Measurements from ENCODE around the gene CDK4. TPM values are rescaled to one million over a fixed set of nuclear protein-coding genes. Genes with fewer than 3 reads are reported as not detected.

Gene CDK4
- total RNA-seq, 1 experiment from 2014 or later = 232 TPM

- DNase-seq (ENCODE audit: low read depth) = peak; percentile 36
Observed at GRCh38 chr12:57756406-57757341, 4.6 kb upstream of the CDK4 start.

GRCh38 chr12:57755454-57756372 is 3.6 kb upstream of the CDK4 start:
- DNase-seq (ENCODE audit: low read depth) = no peak

- DNase-seq (ENCODE audit: low read depth) = no peak
Observed at GRCh38 chr12:57755194-57755453, 3.0 kb upstream of the CDK4 start.

GRCh38 chr12:57754411-57755193 is 2.5 kb upstream of the CDK4 start, which contains the start of gene MARCHF9:
TSS of gene MARCHF9 (plus strand) at chr12:57755103. CDS start at chr12:57755529, 426 bp downstream.
- DNase-seq (ENCODE audit: low read depth) = no peak

DNA sequence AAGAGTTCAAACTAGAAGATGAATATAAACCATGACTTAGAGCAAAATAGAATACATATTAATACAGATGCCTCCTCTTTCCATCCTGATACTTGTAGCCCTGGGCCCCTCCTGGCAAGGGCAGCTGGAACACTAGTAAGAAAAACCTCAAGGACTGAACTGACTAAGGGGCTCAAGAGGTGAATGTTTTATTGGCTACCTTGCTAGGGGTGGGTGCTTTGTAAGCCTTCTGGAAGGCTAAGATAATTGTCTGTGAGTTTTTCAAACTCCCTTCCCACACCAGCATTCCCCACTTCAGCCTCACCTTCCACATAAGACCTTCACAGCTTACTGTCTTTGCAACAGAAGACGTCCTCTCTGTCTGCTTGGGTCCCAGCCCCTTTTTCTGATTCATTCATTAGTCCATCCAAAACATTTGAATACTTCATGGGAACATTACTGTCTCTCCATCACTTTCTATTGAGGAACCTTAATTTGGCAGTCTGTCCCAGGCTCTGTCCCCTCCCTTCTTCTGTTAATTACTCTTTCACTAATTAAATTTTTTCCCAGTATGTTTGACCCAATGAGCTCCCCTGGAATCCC is 1.7 kb upstream of the CDK4 start:
- no peak for DNase-seq (ENCODE audit: low read depth)

GRCh38 chr12:57752668-57753000 is 524 bp upstream of the CDK4 start:
- DNase-seq (ENCODE audit: low read depth) = no peak

DNA sequence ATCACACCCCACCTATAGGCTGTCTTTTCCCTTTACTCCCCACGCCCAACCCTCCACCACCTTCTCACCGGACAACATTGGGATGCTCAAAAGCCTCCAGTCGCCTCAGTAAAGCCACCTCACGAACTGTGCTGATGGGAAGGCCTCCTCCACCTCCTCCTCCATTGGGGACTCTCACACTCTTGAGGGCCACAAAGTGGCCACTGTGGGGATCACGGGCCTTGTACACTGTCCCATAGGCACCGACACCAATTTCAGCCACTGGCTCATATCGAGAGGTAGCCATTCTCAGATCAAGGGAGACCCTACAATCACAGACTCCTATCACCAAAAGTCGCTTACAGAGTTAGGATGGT is 700 bp downstream of the CDK4 start:
- DNase-seq (ENCODE audit: low read depth) = no peak

- DNase-seq (ENCODE audit: low read depth) = no peak
Observed at GRCh38 chr12:57750561-57751431, 1.3 kb downstream of the CDK4 start.

GRCh38 chr12:57749061-57749460 is 3.0 kb downstream of the CDK4 start:
- no peak for DNase-seq (ENCODE audit: low read depth)

- no peak for DNase-seq (ENCODE audit: low read depth)
Observed at GRCh38 chr12:57746025-57746424, 6.1 kb downstream of the CDK4 start.

GRCh38 chr12:57745485-57745881 is 6.6 kb downstream of the CDK4 start:
- DNase-seq (ENCODE audit: low read depth) = no peak

- peak; percentile 98 for DNase-seq (ENCODE audit: low read depth)
Observed at GRCh38 chr12:57744777-57745484, 7.2 kb downstream of the CDK4 start, which contains the start of gene TSPAN31. TSS of gene TSPAN31 (plus strand) at chr12:57745039. CDS start at chr12:57745155, 116 bp downstream.

DNA sequence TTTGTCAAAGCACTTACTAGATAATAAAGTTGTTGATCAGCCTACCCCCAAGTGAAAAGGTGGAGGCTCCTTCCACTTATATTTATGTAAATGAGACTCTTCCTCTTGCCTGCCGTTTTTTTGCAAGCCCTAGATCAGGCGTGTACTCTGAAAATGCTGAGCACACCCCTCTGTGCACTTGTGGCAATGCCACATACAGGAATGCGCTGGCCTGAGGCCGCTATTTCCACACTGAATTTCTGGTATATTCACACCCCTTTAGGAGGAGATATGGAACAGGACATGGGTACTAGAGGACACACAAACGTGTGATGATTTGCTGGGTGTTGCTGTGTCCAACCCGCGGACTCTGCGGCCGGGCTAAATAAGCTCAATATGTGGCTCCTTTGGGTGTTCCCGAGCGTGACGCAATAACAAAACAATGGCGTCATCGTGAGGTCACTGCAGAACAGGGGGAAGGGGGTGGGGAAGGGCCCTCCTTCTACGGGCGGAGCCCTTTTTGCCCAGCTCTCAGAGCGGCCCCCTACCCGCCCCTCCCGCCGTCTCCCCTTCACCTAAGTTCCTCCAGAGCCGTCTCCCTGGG is 7.8 kb downstream of the CDK4 start:
- DNase-seq (ENCODE audit: low read depth) = no peak

- DNase-seq (ENCODE audit: low read depth) = no peak
Observed at GRCh38 chr12:57743769-57744168, 8.3 kb downstream of the CDK4 start.

- no peak for DNase-seq (ENCODE audit: low read depth)
Observed at GRCh38 chr12:57741844-57742738, 10.0 kb downstream of the CDK4 start.

DNA sequence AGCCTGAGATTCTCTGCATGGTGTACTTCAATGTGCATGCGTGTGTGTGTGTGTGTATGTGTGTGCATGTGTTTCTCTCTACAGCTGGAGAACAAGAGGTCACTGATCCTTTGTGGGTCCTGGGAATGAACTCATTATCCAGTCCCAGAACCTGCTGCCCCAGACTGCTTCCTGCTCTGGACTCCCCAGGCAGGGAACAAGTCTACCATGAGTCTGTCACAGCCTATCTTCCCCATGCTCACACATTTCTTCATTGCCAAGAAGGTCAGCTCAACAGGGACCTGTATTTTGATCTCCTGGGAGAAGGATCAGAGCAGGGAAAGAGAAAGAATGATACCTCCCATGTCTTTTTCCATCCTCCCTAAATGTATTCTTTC is 10.7 kb downstream of the CDK4 start:
- no peak for DNase-seq (ENCODE audit: low read depth)

DNA sequence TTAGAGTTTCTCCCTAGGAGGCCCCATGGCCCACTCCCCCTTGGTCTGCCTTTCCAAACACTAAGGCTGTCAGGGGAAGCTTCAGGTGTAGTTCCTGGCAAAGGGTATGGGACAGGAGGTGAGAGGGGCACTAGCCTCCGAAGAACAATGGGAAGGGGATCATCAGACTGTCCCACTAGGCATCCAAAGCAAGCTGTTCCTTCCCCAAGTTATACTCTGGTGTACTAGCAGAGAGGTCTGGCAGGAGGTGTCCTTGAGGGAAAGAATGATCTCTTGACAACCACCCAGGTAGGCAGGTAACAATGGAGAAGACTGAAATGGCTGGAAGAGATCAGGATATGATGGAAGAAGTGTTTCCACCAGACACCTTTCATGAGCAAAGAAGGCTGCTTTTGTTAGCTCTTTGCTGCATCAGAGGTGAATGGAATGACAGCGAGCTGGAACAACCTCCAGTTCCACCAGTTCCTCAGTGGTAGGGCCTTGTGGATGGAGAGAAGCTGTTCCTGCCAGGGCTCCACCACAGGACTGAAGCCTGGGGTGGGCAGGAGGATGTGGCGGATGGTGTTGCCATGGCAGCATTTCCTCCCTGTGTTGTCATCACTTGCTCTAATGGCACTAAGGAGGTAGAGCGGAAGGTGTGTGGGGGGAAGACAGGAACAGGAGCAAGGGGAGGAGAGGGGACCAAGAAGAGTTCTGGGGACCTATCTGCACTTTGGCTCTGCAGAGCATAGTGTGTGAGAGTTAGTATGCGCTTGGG is 11.3 kb downstream of the CDK4 start:
- no peak for DNase-seq (ENCODE audit: low read depth)
